Coronary artery (tissue), 2 donors: ENCODE results near the gene SESN1.

Source experiments
- DNase-seq: peaks from one replicate; pipeline ENCODE4 v3.0.0-alpha.2; 2017; ENCODE audit warnings: low spot score
- H3K27ac ChIP-seq, 2 donors: fragments of 200-600 bp; sonication (generic); one replicate each; pipeline ENCODE4 v1.5.1; 2016 to 2019
- H3K4me3 ChIP-seq: fragments of 200-600 bp; sonication (generic); 2 replicates; pipeline ENCODE4 v1.5.1; 2016; ENCODE audit warnings: mild to moderate bottlenecking, moderate library complexity
- TF ChIP-seq, protein P1 (sequence below): fragments of 200-600 bp; sonication (generic); IDR thresholded peaks from one replicate; pipeline ENCODE4 v1.5.1; 2019; ENCODE audit warnings: antibody characterized with exemption

The SESN1 gene

DNA sequence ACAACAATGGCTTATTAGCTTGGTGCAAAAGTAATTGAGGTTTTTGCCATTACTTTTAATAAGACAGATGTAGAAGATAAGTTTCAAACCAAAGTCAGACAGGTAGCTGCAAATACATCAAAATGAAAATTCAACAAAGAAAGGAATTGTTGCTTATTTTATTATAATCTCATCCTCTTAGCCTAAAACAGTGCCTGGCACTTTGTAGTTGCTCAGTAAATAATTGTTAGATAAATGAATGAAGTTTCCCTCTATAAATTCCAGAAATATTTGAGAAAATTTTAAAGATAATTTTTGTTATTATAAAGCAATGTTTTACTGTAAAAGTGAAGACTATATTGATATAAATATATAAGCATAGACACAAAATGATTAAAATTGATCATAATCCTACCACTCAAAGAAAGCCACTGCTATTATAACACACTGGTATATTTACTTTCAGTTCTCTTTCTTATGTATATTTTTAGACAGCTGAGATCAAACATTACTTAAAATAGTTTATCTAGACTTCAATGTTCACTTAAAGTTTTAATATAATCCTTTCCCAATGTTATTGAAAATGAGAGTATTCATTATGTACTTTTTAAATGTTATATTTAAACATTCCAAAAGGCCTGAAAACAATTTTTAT is 42.5 kb downstream of the SESN1 start:
- TF ChIP-seq, protein P1, sequence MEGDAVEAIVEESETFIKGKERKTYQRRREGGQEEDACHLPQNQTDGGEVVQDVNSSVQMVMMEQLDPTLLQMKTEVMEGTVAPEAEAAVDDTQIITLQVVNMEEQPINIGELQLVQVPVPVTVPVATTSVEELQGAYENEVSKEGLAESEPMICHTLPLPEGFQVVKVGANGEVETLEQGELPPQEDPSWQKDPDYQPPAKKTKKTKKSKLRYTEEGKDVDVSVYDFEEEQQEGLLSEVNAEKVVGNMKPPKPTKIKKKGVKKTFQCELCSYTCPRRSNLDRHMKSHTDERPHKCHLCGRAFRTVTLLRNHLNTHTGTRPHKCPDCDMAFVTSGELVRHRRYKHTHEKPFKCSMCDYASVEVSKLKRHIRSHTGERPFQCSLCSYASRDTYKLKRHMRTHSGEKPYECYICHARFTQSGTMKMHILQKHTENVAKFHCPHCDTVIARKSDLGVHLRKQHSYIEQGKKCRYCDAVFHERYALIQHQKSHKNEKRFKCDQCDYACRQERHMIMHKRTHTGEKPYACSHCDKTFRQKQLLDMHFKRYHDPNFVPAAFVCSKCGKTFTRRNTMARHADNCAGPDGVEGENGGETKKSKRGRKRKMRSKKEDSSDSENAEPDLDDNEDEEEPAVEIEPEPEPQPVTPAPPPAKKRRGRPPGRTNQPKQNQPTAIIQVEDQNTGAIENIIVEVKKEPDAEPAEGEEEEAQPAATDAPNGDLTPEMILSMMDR: no peak
- DNase-seq: no peak
- Histone ChIP-seq H3K27ac (no peak overlapping the region), H3K4me3 (no peak overlapping the region)

DNA sequence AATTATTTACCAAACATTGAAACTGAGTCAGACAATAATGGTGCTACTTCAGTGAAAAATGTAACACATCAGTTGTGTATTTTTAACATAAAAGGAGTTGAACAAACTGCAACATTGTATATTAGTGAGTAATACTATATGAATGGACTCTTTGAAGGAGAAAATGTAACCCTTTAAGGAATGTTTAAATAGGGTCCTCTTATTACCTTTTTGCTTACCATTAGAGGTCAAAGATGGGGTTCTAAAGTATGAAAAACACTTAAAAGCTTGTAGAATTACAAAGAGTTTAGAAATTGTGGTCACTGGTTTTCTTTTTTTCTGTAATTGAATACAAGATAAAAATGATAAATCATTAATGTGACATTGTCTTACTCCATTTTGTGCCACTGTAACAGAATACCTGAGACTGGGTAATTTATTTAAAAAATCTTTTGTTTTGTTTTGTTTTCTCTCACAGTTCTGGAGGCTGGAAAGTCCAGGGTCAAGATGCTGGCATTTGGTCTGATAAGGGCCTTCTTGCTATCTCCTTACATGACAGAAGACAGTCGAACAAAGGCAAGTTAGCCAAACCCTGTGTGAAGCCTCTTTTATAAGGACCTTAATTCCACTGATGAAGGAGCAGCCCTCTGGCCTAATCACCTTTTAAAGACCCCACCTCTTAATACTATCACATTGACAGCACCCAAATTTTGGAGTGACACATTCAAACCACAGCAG is 43.2 kb downstream of the SESN1 start:
- no peak for DNase-seq
- Histone ChIP-seq H3K4me3 (no peak overlapping the region), H3K27ac (no peak overlapping the region)
- TF ChIP-seq, protein P1: no peak

DNA sequence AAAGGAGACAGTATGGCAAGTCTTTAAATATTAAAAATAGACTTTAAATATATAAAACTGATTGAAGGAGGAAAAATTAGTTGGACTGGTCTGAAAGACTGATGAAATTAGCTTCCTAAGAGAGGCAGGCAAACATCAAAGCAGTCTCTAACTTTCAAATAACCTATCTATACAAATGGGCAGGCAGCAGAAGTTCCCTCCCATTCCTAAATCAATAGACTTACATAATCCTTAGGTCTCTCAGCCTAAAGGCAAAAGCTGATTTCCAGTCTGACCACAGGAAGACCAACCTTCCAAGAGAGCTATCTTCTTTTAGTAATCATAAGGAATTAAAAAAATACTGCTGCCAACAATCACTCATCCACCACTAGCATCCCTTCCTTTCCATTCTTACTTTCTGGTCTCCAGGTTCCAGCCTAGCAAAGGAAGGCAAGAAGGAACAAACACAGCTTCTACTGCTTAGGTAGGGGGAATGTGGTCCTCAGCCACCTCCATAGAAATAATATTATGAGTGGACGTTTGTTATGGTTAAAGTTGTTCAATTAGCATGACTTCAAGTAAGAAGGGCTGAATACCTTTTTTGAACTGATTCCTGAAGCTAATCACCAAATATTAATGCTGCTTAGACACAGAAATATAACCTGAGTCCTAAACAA is 44.1 kb downstream of the SESN1 start:
- TF ChIP-seq, protein P1: no peak
- H3K27ac ChIP-seq: no peak overlapping the region
- DNase-seq: no peak
- no peak overlapping the region for H3K4me3 ChIP-seq

DNA sequence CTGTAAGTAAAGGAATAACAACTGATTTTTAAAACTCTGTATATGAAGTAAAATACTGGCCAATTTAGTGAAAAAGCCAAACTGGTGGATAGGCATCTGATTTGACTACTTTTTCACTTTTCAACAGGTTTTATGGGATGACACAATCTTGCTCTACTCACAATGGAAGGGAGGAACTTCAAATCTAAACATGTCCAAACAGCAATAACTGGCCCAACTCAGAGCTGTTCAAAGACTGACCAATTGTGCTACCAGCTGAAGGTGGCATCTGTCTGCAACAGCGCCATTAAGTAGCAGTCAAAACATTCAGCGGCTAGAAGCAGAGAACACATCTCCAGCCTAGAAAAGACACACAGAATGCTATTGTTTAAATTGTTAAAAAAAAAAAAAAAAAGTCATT is 44.6 kb downstream of the SESN1 start:
- Histone ChIP-seq H3K27ac (no peak overlapping the region), H3K4me3 (no peak overlapping the region)
- DNase-seq: no peak
- TF ChIP-seq, protein P1: no peak

DNA sequence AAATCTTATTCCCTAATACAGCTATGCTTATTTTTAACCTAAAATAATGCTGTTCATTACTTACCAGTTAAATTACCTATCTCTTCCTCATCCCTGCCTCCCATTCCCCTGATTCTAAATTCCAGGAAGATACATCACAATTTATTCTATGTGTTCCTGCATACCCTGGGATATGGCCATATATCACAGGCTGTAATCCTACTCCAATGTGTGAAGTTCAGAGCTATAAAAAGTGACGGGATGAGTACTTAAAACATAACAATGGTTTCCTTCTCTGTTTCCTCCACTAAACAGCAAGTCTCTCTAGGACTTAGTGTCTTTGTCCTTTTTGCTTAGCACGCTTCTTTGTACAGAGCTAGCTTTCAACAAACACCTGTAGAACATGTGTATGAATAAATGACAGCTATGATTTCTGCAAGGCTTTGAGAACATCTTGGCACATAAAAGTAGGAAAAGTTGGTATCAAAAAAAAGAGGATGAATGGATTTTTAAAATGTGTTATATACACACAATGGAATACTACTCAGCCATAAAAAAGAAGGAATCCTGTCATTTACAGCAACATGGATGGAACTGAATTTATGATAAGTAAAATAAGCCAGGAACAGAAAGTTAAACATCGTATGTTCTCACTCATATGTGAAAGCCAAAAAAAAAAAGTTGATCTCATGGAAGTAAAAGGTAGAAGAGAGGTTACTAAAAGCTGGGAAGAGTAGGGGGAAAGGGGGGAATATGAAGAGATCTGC is 45.8 kb downstream of the SESN1 start:
- TF ChIP-seq, protein P1: no peak
- DNase-seq: no peak
- H3K4me3 ChIP-seq: no peak overlapping the region
- no peak overlapping the region for H3K27ac ChIP-seq

DNA sequence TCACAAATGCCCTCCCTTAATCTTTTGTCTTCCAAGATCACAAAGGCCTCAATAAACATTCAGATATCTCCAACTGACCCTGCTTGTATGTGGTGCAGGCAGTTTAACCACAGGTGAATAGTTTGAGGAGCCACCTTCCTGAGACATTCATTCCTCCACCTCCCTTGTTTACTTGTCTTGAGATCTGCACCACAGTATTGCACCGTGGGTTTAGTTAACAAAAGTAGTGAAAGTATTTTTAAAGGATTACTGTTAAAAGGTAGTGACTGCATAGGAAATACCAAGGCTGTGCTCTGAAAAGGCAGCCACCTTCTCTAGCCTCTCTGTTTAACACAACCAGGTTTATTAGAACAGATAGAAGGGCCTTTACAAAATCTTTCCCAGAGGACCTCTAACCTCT is 46.5 kb downstream of the SESN1 start:
- Histone ChIP-seq H3K4me3 (no peak overlapping the region), H3K27ac (no peak overlapping the region)
- TF ChIP-seq, protein P1: no peak
- no peak for DNase-seq
